Loucy (cell line): ENCODE measurements around the gene C1QTNF12.

Experiments used
- H2AFZ ChIP-seq: fragments of 200-600 bp; sonication (generic); 2 replicates; pipeline ENCODE4 v1.6.0; 2016; ENCODE audit warnings: antibody characterized with exemption, mild to moderate bottlenecking, low read length, moderate library complexity
- H3F3A ChIP-seq: fragments of 200-600 bp; 2 replicates; pipeline ENCODE4 v1.6.0; 2016; ENCODE audit warnings: antibody characterized with exemption, low read depth, mild to moderate bottlenecking
- H3K27me3 ChIP-seq: fragments of 200-600 bp; sonication (generic); 2 replicates; pipeline ENCODE4 v1.6.1; 2014; ENCODE audit warnings: low read length, mild to moderate bottlenecking; ENCODE audit not compliant: insufficient read depth, poor library complexity, severe bottlenecking
- H3K36me3 ChIP-seq: fragments of 200-600 bp; sonication (generic); 2 replicates; pipeline ENCODE4 v1.6.1; 2016; ENCODE audit warnings: low read length; ENCODE audit not compliant: insufficient read depth
- H3K4me1 ChIP-seq: fragments of 200-600 bp; sonication (generic); 2 replicates; pipeline ENCODE4 v1.5.1; 2014; ENCODE audit warnings: low read length, mild to moderate bottlenecking; ENCODE audit not compliant: insufficient read depth, poor library complexity, severe bottlenecking
- H3K4me2 ChIP-seq: fragments of 200-600 bp; sonication (generic); 2 replicates; pipeline ENCODE4 v1.6.0; 2014; ENCODE audit warnings: antibody characterized with exemption, low read length, low read depth, mild to moderate bottlenecking; ENCODE audit not compliant: poor library complexity, severe bottlenecking
- H3K4me3 ChIP-seq: fragments of 200-600 bp; sonication (generic); 2 replicates; pipeline ENCODE4 v1.5.1; 2014; ENCODE audit warnings: low read length, mild to moderate bottlenecking, mixed read lengths; ENCODE audit not compliant: poor library complexity, severe bottlenecking
- H3K79me2 ChIP-seq: fragments of 200-600 bp; sonication (generic); 2 replicates; pipeline ENCODE4 v1.6.1; 2014; ENCODE audit warnings: low read length; ENCODE audit not compliant: insufficient read depth
- H3K9ac ChIP-seq: fragments of 200-600 bp; sonication (generic); 2 replicates; pipeline ENCODE4 v1.6.0; 2014; ENCODE audit warnings: mild to moderate bottlenecking, low read depth, low read length, moderate library complexity; ENCODE audit not compliant: poor library complexity, severe bottlenecking
- H3K9me2 ChIP-seq: fragments of 200-600 bp; sonication (generic); replicated peaks from 2 replicates; pipeline ENCODE4 v1.6.1; 2016; ENCODE audit warnings: low read depth, low read length, mixed read lengths
- H3K9me3 ChIP-seq: fragments of 200-600 bp; sonication (generic); 2 replicates; pipeline ENCODE4 v1.6.1; 2014; ENCODE audit warnings: mild to moderate bottlenecking, antibody characterized with exemption, low read length, low read depth; ENCODE audit not compliant: insufficient read depth
- H4K20me1 ChIP-seq: fragments of 200-600 bp; sonication (generic); 2 replicates; pipeline ENCODE4 v1.6.0; 2014; ENCODE audit warnings: antibody characterized with exemption, low read length, mild to moderate bottlenecking; ENCODE audit not compliant: insufficient read depth, poor library complexity, severe bottlenecking
- CTCF ChIP-seq: fragments of 200-600 bp; sonication (generic); conservative IDR thresholded peaks from 2 replicates; pipeline ENCODE4 v1.5.1; 2014; ENCODE audit warnings: mild to moderate bottlenecking, antibody characterized with exemption, low read length
- EZH2phosphoT487 ChIP-seq: fragments of 200-600 bp; IDR thresholded peaks from 2 replicates; pipeline ENCODE4 v1.6.1; 2018; ENCODE audit warnings: antibody characterized with exemption, mild to moderate bottlenecking, moderate library complexity, borderline replicate concordance

The C1QTNF12 gene

GRCh38 chr1:1282998-1283397, 36.5 kb upstream of the C1QTNF12 start:
- H3K4me3 ChIP-seq, result no peak overlapping the region

GRCh38 chr1:1281533-1282321, 35.2 kb upstream of the C1QTNF12 start:
- no peaks in the 10 kb centered on the region for H3K79me2 ChIP-seq
- no peak overlapping the region for H3K4me2 ChIP-seq
- H4K20me1 ChIP-seq, result no peaks in the 10 kb centered on the region
- no peak overlapping the region for H2AFZ ChIP-seq
- TF ChIP-seq EZH2phosphoT487 (no peak), CTCF (no peak)
- no peaks in the 10 kb centered on the region for H3F3A ChIP-seq
- no peaks in the 10 kb centered on the region for H3K9me2 ChIP-seq
- H3K9me3 ChIP-seq, result no peaks in the 10 kb centered on the region
- H3K4me1 ChIP-seq, result no peaks in the 10 kb centered on the region
- no peaks in the 10 kb centered on the region for H3K36me3 ChIP-seq
- H3K27me3 ChIP-seq, result no peaks in the 10 kb centered on the region
- H3K4me3 ChIP-seq, result no peak overlapping the region
- H3K9ac ChIP-seq, result no peak overlapping the region

More at GRCh38 chr1:1282998-1283397, 36.5 kb upstream of the C1QTNF12 start:
- Histone ChIP-seq H3K9me2 (no peaks in the 10 kb centered on the region), H3K79me2 (no peaks in the 10 kb centered on the region), H2AFZ (no peak overlapping the region), H3K9ac (no peak overlapping the region), H3F3A (no peaks in the 10 kb centered on the region), H3K9me3 (no peaks in the 10 kb centered on the region), H3K27me3 (no peaks in the 10 kb centered on the region), H3K4me1 (no peaks in the 10 kb centered on the region), H3K36me3 (no peaks in the 10 kb centered on the region), H4K20me1 (no peaks in the 10 kb centered on the region), H3K4me2 (no peak overlapping the region)
- TF ChIP-seq CTCF, result no peak
- TF ChIP-seq EZH2phosphoT487, result no peak

GRCh38 chr1:1280782-1281481, 34.4 kb upstream of the C1QTNF12 start:
- Histone ChIP-seq H3K4me1 (no peaks in the 10 kb centered on the region), H3K4me3 (no peak overlapping the region), H3K79me2 (no peaks in the 10 kb centered on the region), H4K20me1 (no peaks in the 10 kb centered on the region), H3K9me2 (no peaks in the 10 kb centered on the region), H3F3A (no peaks in the 10 kb centered on the region), H2AFZ (no peak overlapping the region), H3K9ac (no peak overlapping the region), H3K9me3 (no peaks in the 10 kb centered on the region), H3K4me2 (no peak overlapping the region), H3K27me3 (no peaks in the 10 kb centered on the region), H3K36me3 (no peaks in the 10 kb centered on the region)
- TF ChIP-seq CTCF (no peak), EZH2phosphoT487 (no peak)
